GM19043 (cell line): ENCODE measurements around the gene GREM2.

ENCODE experiments used
- ATAC-seq: cut with Tn5 transposase; IDR thresholded peaks from one replicate; pipeline ENCODE4 v1.9.1; 2021; ENCODE audit warnings: low read depth; ENCODE audit not compliant: unreplicated experiment

GREM2 gene

DNA sequence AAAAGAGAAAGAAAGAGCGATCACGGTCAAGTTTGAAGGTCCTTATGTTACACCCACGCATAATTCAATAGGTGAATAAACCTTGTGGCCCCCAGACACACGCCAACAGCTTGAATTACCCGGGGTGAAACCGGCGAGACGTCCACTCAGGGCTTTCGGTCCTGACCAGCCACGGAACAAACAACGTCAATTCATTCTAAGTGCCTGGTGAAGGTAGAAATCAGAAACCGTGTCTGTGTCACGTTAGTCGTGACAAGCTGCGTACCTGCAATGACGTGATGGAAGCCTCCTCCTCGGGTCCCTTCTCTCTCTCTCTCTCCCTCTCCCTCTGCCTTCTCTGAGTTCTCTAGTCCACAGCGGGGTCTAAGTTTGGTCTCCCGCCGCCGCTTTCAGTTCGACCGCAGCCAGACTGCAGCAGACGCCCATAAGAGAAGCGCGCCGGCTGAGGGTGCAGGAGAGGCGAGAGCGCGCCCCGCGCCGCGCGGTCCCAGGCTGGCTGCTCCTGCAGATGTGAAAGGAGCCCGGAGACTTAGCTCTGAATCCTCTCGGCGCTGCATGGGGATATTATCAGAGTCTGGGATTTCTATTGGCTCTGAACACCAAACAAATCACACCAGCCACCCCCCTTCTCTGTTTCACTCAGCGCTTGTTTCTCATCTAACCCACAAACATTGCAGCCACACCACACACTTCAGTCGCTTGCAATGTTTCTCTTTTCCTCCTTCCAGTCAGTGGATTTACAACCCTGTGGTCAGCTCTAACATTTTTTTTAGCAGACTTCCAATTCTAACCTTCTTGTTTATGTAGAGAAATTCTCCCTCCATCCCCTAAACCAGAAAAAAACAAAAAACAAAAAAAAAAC, at the start of gene GREM2:
TSS of gene GREM2 (minus strand) at position 537 of the 862 bp plus-strand sequence. CDS start 118,680 bp downstream, outside the sequence.
- ATAC-seq = peak; percentile 84

DNA sequence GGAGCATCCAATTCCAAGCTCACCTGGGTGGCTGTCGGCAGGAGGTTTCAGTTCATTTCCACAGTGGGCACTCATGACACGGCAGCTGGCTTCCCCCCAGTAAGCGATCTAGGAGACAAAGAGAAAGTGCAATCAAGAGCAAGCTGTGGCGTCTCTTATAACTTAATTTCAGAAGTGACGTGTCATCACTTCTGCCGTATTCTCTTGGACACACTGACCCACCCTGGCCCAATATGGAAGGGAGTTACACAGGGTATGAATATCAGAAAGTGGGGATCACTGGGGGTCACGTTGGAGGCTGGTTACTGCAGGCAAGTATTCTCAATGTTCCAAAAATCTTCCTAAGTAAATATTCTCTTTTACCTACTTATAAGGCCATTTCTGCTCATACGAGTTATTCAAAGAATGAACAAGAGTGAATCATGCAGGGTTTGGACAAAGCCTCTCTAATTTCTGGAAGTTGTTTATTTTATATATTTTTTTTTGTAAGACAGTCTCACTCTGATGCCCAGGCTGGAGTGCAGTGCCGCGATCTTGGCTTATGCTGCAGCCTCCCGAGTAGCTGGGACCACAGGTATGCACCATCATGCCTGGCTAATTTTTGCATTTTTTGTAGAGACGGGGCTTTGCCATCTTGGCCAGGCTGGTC, 46.5 kb upstream of the GREM2 start:
- no peak for ATAC-seq

DNA sequence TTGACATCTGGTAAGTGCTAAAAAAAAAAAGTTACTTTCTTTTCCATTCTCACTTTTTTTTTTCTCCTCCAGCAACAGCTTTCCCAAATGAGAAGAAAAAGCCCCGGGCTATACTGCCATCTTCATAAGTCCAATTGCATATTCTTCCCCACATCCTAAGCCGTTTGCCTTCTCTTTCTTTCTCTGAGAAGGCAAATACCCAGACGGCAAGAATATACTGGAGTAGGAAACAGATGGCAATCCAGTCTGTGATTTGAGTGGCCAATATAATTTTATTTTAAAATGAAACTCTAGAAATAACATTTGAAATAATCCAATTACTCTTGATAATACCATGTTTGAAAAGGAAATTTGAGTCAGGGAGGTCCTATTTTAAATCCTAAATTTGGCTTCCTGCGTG, 44.6 kb upstream of the GREM2 start:
- ATAC-seq = no peak

DNA sequence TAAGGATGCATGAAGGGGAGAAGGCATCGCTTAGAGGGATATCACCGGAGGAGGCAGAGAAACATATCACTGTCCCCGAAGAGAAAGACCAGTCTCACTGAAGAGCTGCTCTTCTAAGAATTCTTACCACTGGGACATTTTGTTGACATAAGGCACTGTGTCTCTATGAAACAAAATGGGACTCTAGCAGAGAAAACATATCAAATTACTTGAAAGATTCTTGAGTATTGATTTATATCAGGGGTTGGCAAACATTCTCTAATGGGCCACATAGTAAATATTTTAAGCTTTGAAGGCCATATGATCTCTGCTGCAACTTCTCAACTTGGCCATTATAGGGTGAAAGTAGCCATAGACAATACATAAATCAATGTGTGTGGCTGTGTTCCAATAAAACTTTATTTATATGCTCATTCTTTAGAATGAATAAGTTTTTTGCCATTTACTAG, 41.0 kb upstream of the GREM2 start:
- ATAC-seq = no peak

DNA sequence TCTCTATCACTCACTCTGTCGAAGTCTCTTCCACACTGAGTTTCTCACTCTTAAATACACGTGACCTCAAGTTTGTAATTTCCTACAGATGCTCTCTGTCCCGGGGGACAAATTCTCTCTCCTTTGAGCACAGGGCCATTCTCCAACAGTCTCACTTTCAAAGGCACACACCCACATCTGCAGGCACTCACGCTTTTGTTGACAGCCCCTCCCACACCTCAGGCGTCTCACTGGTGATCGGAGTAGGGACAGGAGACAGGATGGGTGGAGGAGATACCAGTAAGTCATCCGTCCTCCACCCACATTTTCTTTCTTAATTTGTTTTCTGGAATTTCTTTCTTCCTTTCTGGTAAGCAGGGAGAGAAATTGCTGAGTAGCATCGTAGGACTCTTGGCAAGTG, 40.6 kb upstream of the GREM2 start:
- ATAC-seq = no peak

DNA sequence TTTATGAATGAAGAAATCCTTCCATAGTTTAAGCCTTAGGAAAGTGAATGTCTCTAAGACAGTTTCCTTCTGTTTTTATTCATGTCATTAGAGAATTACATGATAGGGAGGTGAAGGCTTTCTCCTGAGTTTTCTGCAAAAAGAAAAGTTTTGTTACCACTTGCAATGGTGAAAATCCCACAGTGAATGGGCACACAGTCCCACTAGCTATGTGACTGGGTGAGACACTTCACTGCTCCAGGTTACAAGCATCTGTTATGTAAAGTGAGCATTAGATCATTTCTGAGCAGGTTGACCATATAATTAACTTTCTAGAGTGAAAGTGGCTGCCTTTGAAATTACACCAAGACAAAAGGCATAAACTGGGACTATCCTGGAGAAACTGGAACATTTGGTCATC, 38.9 kb upstream of the GREM2 start:
- ATAC-seq = no peak

DNA sequence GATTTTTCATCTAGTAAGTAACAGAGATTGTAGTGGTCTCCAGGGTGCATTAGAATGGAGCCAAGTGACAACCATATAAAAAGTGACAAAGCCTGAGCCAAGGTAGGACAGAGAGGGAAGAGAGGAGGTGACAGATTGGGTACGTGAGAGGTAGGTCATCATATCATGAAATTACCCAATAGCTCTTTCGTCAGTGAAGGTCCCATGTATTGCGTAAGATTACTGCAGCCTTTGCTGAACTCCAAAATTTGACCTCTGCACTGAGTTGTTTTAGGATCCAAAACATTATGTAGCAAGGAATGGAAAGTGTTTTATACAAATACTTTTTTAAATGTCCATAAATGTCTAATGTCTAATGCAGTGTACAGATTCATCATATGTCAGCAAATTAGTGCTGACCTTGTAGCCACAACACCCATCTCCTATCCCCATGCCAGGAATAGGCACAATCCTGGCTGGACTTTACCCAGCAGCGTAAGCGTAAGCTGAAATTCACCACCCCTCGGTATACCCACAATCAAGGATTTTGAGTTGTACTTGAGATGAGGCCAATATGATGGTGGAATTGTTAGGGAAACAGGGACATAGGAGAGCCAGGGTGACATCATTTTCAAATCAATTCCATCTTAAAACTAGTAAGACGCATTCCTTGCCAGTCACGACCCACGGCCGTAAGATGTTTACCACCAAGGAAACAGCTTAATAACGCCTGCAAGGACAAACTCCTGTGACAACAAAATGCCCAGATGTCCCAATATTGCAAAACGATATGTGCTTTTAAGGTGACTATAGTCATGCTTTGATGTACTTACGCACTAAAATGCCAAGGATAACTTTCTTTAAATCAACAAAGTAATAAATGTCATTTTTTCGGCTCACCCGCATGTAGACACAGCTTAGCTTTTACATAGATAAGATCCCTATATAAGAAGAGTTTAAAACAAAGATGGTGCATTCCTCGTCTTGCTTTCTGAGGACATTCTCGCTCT, 38.1 kb upstream of the GREM2 start:
- no peak for ATAC-seq

DNA sequence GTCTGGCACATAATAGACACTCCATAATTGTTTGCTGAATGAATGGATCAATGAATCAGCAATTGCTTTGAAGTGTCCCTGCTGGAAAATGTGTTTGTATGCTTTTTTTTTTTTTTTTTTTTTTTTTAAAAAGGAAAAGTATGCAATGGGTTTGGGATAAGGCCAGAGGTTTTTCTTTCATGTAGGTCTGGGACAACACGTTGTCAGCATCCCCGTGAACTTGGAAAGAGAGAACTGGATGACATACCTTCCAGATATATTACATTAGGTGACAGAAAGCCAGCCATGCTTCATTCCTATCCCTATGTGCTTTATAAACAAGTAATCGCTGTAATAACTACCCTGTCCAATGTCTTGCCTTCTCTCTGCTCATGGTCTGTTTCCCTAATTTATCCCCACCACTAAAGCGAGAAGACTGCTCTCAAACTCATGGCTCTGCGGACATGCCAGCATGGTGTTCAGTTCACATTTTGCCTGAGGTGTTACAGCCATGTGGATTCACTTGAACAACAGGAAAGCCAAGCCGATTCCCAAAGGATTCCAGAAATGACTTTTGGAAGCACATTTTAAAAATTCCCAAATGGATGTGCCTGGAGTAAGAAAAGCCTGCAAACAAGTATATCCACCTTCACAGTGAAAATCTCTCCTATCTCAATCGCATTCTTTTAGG, 34.8 kb upstream of the GREM2 start:
- no peak for ATAC-seq

DNA sequence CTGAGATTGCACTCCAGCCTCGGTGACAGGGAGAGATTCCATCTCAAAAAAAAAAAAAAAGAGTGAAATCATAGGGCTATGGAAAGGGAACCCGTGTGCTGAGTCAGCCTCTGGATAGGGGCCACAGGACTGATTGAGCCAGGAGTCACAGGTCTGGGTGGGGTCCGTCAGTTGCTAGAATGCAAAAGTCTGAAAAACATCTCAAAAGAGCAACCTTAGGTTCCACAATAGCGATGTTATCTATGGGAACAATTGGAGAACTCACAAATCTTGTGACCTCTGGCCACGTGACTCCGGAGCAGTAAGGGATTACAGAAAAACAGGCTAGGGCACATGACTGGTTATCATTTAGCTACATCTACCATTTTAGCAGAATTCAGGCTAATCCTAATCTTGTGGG, 32.8 kb upstream of the GREM2 start:
- no peak for ATAC-seq

DNA sequence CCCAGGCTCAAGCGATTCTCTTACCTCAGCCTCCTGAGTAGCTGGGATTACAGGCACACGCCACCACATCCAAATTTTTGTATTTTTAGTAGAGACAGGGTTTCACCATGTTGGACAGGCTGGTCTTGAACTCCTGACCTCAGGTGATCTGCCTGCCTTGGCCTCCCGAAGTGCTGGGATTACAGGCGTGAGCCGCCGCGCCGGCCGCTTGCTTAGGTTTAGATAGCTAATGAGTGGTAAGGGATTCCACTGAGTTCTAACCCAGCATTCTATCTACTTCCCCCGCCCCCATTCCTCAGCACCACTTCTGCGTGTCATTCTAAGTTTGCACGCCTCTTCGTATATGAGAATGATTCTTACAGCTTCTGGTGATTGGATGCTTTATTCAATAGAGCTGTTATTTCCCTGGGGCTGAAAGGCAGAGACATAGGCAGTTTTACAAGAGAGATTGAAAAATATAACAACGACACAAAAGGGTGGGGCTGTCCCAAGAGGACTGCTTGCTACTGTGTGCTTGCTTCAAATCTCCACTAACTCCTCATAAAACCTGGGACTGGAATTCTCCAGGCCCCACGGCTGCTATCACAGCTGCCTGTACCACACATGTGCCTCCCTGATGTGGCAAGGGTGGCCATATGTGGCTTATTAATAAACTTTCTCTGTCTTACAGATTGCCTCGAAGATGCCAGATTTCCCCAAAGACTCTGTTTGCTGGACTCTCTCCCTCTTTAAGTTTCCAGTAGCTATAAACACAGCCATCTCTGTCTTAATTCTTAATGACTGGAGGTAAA, 23.7 kb upstream of the GREM2 start:
- ATAC-seq = no peak

DNA sequence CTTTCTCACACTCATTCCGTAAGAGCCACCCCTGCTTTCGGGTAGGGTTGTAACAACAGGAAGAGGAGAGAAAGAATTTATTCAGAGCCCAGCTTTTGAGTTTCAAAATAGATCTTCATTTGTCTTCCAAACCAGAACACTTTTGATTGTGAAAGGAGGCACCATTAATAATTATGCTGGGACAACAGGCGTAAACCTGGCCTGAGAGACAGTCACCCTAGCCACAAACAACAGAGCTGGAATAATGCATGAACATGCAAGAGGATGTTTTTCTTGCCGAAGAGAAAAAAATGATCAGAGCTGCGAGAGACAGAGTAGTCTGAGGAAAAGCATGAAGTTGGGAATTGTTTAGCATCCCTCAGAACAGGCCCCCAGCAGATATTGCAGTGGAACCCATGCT, 18.5 kb upstream of the GREM2 start:
- ATAC-seq = no peak

DNA sequence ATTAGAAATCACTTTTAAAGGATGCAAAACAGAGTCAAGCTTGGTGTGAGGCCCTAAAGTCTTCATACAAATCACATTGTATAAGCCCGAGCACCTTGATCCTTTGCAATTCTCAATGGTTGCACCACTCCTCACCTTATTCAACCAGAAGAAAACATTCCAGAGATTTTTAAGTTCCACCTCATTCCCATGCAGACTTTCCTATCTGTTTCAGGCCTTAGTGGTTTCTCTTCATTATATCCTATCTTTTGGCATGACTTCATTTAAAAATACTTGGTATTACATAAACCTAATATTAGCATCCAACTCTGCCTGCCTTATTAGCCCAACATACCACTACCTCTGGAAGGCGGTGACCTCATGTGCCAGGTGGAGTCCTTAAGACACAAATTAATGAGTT, 9.3 kb upstream of the GREM2 start:
- ATAC-seq = no peak

DNA sequence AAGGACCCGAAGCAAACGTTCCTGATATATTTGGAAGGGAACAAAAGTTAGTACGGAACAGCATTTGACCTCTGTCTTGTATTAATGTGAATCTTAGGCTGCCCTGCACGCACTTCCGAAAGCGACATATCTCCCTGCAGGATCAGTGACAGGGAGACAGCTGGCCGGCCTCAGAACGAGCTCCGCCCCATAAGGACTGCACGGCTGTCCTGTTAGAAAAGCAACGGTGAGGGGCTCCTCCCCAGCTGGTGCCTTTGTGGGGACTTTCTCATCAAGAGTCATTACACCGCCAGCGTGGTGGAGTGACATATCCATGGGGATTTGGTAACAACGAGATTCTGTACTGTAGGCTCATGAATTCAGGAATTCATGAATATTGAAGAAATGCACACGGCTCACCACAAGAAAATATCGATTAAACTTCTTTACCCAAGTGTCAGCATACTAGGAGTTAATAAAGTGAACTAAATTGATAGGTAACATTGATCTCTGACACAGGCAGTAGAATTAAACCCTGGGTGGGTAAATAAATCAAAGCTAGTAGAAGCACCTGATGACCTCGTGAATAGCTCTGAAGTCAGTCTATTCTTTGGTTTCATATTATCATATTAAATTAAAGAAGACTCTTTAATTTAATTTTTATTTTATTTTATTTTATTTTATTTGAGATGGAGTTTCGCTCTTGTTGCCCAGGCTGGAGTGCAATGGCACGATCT, 8.1 kb upstream of the GREM2 start:
- ATAC-seq = no peak

DNA sequence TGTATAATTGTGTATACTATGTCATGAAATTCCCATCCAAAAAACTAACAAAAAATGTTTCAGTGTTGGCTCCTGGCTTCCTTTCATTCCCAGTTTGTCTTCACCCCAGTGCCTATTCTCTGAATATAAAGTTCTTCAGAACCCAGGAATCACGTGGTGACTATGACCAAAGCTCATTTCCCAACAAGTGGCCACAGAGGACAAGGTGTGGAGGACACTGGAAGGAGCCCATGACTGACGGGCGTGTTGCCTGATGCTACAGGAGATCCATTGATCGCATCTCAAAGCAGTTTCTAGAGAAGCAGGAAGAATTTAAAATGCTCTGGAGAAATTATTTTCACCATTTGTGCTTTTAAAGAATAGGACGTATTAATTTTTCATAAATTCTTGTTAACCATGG, 7.4 kb upstream of the GREM2 start:
- no peak for ATAC-seq

DNA sequence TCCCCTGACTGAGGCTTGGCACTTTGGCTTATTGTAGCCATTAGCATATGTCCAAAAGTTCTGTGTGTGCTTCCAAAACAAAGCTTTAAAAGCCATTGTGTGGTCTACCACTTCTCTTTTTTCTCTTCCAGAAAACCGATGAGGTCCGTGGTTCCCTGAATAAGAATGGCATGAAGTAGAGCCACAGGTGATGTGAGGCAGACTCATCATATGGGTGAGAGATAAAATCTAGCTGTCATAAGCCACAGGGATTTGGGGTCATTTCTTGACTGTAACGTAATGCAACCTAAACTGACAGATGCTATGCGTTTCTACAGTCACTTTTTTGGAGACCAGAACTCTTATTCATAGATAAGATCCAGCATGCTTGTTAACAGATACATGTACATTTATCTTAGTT, 7.0 kb upstream of the GREM2 start:
- no peak for ATAC-seq

DNA sequence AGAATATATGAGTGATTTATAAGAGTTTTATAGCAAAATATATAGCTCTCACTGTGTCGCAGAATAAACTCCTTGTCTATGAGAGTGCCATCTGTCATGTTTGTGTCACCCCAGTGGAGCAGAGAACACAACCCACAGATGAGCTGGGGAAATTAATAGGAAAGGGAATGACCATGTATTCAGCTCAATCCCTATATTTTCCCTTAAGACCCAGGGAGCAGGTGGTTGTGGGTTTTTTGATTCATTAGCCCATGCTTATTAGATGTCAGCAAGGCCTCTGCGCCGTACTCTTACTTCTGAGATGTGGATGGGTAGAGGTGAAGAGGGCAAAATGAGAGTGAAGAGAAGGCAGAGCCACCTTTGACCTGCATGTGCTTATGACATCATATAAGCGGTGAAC, 4.1 kb upstream of the GREM2 start:
- no peak for ATAC-seq

DNA sequence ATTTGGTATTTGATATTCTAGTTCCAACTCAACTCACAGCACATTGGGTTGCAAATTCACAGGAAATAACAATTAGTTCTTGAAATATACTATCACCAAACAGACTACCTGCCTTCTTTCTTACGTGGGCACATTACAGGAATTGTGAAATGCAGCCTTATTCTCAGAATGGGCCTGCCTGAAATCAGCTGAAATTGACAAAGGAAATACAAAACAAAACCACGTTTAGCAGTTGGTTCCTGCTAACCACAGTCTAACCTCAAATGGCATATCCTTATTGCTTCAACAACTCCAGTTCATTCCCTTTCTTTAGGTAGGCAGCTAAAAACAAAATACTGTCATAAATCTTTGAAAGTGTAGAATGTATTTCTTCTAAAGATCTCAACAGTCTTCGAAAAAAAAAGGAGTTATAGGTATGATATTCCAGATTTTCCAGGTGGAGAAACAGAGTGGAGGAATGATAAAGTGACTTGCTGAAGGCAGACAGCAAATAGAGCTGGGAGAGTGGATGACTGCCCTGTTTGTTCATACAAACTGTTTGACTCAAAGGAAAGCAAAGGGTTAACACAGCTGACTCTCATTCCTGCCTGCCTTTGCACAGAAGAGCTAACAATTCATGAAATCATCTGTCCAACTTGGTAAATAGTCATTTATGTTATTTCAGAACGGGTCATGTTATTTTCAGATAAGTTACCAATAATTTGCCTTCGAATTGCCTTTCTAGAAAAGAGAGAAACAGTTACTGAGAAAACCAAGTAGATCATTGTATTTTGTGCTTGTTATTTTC, 1.6 kb upstream of the GREM2 start:
- ATAC-seq = no peak

DNA sequence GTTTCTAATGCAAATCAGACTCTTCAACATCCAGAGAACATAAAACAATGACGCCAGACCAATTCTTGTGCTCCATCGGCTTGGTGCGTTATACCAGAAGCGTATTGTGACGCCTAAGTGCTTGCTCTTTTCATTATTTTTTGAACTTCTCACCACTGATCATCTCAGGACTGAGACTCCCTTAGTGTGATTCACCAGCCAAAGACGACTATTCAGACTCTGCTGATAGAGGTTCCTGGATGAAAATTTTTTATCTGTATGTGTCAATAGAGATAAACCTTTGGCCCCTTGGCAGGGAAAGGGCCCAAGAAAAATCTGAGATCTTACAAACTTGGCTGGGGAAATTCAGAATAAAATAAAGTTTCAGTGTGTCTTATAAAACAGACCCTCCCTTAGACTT, 856 bp upstream of the GREM2 start:
- ATAC-seq = no peak
